Measurements from ENCODE around the gene MYH15.

Gene MYH15

GRCh38 chr3:108459225-108459624 is 51.2 kb downstream of the MYH15 start:
- ChIA-PET CTCF (no interaction called here), POLR2A (no interaction called here)

GRCh38 chr3:108455212-108455705 is 55.1 kb downstream of the MYH15 start:
- DNase-seq (ENCODE audit: extremely low spot score) = no peak
- CTCF ChIA-PET = no interaction called here
- TF ChIP-seq FOXK2 (IDR thresholded peaks at IDR 0.05) = no peak
- TF ChIP-seq ZNF384 (IDR thresholded peaks at IDR 0.05) = no peak
- TF ChIP-seq, protein P1, sequence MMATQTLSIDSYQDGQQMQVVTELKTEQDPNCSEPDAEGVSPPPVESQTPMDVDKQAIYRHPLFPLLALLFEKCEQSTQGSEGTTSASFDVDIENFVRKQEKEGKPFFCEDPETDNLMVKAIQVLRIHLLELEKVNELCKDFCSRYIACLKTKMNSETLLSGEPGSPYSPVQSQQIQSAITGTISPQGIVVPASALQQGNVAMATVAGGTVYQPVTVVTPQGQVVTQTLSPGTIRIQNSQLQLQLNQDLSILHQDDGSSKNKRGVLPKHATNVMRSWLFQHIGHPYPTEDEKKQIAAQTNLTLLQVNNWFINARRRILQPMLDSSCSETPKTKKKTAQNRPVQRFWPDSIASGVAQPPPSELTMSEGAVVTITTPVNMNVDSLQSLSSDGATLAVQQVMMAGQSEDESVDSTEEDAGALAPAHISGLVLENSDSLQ (IDR thresholded peaks at IDR 0.05) = no peak
- no peak for TF ChIP-seq NFRKB (IDR thresholded peaks at IDR 0.05)
- TF ChIP-seq HDGF (IDR thresholded peaks at IDR 0.05; ENCODE audit: borderline replicate concordance) = no peak
- TF ChIP-seq TARDBP (IDR thresholded peaks at IDR 0.05) = no peak
- TF ChIP-seq CTBP1 (IDR thresholded peaks at IDR 0.05; ENCODE audit: borderline replicate concordance) = no peak
- no peak for TF ChIP-seq L3MBTL2 (conservative IDR thresholded peaks at IDR 0.05)
- TF ChIP-seq SP1 (IDR thresholded peaks at IDR 0.05) = no peak
- no peak for TF ChIP-seq FOXM1 (IDR thresholded peaks at IDR 0.05; ENCODE audit: borderline replicate concordance)
- no peak for TF ChIP-seq FOXA1 (IDR thresholded peaks at IDR 0.05)
- TF ChIP-seq ARNT (IDR thresholded peaks at IDR 0.05) = no peak
- TF ChIP-seq ELF4 (IDR thresholded peaks at IDR 0.05) = no peak
- TF ChIP-seq BHLHE40 (IDR thresholded peaks at IDR 0.05; ENCODE audit: borderline replicate concordance) = no peak
- TF ChIP-seq SUZ12 (IDR thresholded peaks at IDR 0.05) = no peak
- TF ChIP-seq LEF1 (IDR thresholded peaks at IDR 0.05; ENCODE audit: borderline replicate concordance) = no peak
- POLR2A ChIA-PET = no interaction called here

More at GRCh38 chr3:108459225-108459624, 51.2 kb downstream of the MYH15 start:
- no peak for TF ChIP-seq NFRKB (IDR thresholded peaks at IDR 0.05)
- TF ChIP-seq L3MBTL2 (conservative IDR thresholded peaks at IDR 0.05) = no peak
- no peak for TF ChIP-seq SUZ12 (IDR thresholded peaks at IDR 0.05)
- no peak for TF ChIP-seq FOXK2 (IDR thresholded peaks at IDR 0.05)
- no peak for TF ChIP-seq SP1 (IDR thresholded peaks at IDR 0.05)
- TF ChIP-seq LEF1 (IDR thresholded peaks at IDR 0.05; ENCODE audit: borderline replicate concordance) = no peak
- TF ChIP-seq TARDBP (IDR thresholded peaks at IDR 0.05) = no peak
- TF ChIP-seq HDGF (IDR thresholded peaks at IDR 0.05; ENCODE audit: borderline replicate concordance) = no peak
- no peak for TF ChIP-seq FOXA1 (IDR thresholded peaks at IDR 0.05)
- TF ChIP-seq CTBP1 (IDR thresholded peaks at IDR 0.05; ENCODE audit: borderline replicate concordance) = no peak
- TF ChIP-seq ELF4 (IDR thresholded peaks at IDR 0.05) = no peak
- TF ChIP-seq BHLHE40 (IDR thresholded peaks at IDR 0.05; ENCODE audit: borderline replicate concordance) = no peak
- TF ChIP-seq, protein P1 (IDR thresholded peaks at IDR 0.05) = no peak
- no peak for TF ChIP-seq ARNT (IDR thresholded peaks at IDR 0.05)
- no peak for TF ChIP-seq FOXM1 (IDR thresholded peaks at IDR 0.05; ENCODE audit: borderline replicate concordance)
- no peak for TF ChIP-seq ZNF384 (IDR thresholded peaks at IDR 0.05)
- no peak for DNase-seq (ENCODE audit: extremely low spot score)

- DNase-seq (ENCODE audit: extremely low spot score) = no peak
- CTCF ChIA-PET = no interaction called here
- TF ChIP-seq FOXA1 (IDR thresholded peaks at IDR 0.05) (no peak), ZNF384 (IDR thresholded peaks at IDR 0.05) (no peak), ELF4 (IDR thresholded peaks at IDR 0.05) (no peak), FOXM1 (IDR thresholded peaks at IDR 0.05; ENCODE audit: borderline replicate concordance) (no peak), NFRKB (IDR thresholded peaks at IDR 0.05) (no peak), FOXK2 (IDR thresholded peaks at IDR 0.05) (no peak), TARDBP (IDR thresholded peaks at IDR 0.05) (no peak), HDGF (IDR thresholded peaks at IDR 0.05; ENCODE audit: borderline replicate concordance) (no peak)
- TF ChIP-seq, protein P1 (IDR thresholded peaks at IDR 0.05) = no peak
- POLR2A ChIA-PET = no interaction called here
These were observed 56.8 kb downstream of the MYH15 start for GRCh38 chr3:108453565-108453964.

GRCh38 chr3:108450444-108450843 is 60.0 kb downstream of the MYH15 start:
- TF ChIP-seq HDGF (IDR thresholded peaks at IDR 0.05; ENCODE audit: borderline replicate concordance) = no peak
- no peak for TF ChIP-seq L3MBTL2 (conservative IDR thresholded peaks at IDR 0.05)
- no peak for TF ChIP-seq BHLHE40 (IDR thresholded peaks at IDR 0.05; ENCODE audit: borderline replicate concordance)
- TF ChIP-seq ARNT (IDR thresholded peaks at IDR 0.05) = no peak
- TF ChIP-seq SP1 (IDR thresholded peaks at IDR 0.05) = no peak
- TF ChIP-seq FOXM1 (IDR thresholded peaks at IDR 0.05; ENCODE audit: borderline replicate concordance) = no peak
- TF ChIP-seq TARDBP (IDR thresholded peaks at IDR 0.05) = no peak
- no peak for TF ChIP-seq SUZ12 (IDR thresholded peaks at IDR 0.05)
- no peak for TF ChIP-seq CTBP1 (IDR thresholded peaks at IDR 0.05; ENCODE audit: borderline replicate concordance)
- no peak for TF ChIP-seq FOXA1 (IDR thresholded peaks at IDR 0.05)
- TF ChIP-seq ELF4 (IDR thresholded peaks at IDR 0.05) = no peak
- TF ChIP-seq, protein P1 (IDR thresholded peaks at IDR 0.05) = no peak
- TF ChIP-seq LEF1 (IDR thresholded peaks at IDR 0.05; ENCODE audit: borderline replicate concordance) = no peak
- TF ChIP-seq ZNF384 (IDR thresholded peaks at IDR 0.05) = no peak
- TF ChIP-seq NFRKB (IDR thresholded peaks at IDR 0.05) = no peak
- no peak for TF ChIP-seq FOXK2 (IDR thresholded peaks at IDR 0.05)
- CTCF ChIA-PET = interaction anchor here (0.6 kb wide), 1 partner anchor 182 kb away, joined by 4 read pairs; no protein-coding TSS in a partner anchor
- POLR2A ChIA-PET = no interaction called here
- no peak for DNase-seq (ENCODE audit: extremely low spot score)

DNA sequence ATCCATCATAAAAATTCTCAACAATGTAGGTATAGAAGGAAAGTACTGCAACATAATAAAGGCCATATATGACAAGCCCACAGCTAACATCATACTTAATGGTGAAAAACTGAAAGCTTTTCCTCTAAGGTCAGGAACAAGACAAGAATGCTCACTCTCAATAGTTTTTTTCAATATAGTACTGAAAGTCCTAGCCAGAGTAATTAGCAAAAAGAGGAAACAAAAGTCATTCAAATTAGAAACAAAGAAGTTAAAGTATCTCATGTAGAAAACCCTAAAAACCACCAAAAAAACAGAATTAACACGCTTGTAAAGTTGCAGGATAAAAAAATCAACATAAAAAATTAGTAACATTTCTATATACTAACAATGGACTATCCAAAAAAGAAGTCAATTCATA is 61.8 kb downstream of the MYH15 start:
- TF ChIP-seq NFRKB (IDR thresholded peaks at IDR 0.05) = no peak
- TF ChIP-seq FOXK2 (IDR thresholded peaks at IDR 0.05) = no peak
- TF ChIP-seq ZNF384 (IDR thresholded peaks at IDR 0.05) = no peak
- TF ChIP-seq TARDBP (IDR thresholded peaks at IDR 0.05) = no peak
- no peak for TF ChIP-seq BHLHE40 (IDR thresholded peaks at IDR 0.05; ENCODE audit: borderline replicate concordance)
- no peak for TF ChIP-seq FOXM1 (IDR thresholded peaks at IDR 0.05; ENCODE audit: borderline replicate concordance)
- no peak for TF ChIP-seq ELF4 (IDR thresholded peaks at IDR 0.05)
- TF ChIP-seq, protein P1 (IDR thresholded peaks at IDR 0.05) = no peak
- no peak for TF ChIP-seq FOXA1 (IDR thresholded peaks at IDR 0.05)
- no peak for TF ChIP-seq L3MBTL2 (conservative IDR thresholded peaks at IDR 0.05)
- no peak for TF ChIP-seq HDGF (IDR thresholded peaks at IDR 0.05; ENCODE audit: borderline replicate concordance)
- CTCF ChIA-PET = no interaction called here
- DNase-seq (ENCODE audit: extremely low spot score) = no peak
- POLR2A ChIA-PET = no interaction called here
